GM06990 (cell line): ENCODE measurements around the gene ADGRE1.

ENCODE experiments used
- DNase-seq: peaks from one replicate; pipeline ENCODE4 v3.0.0-alpha.2; 2011; ENCODE audit not compliant: insufficient read length; ENCODE audit errors: extremely low read depth
- H3K27me3 ChIP-seq: replicated peaks from 2 replicates; pipeline ENCODE4 v1.6.0; 2011; ENCODE audit warnings: low read length; ENCODE audit not compliant: control insufficient read depth, insufficient read depth
- H3K36me3 ChIP-seq: 2 replicates; pipeline ENCODE4 v1.5.1; 2011; ENCODE audit warnings: low read length; ENCODE audit not compliant: control insufficient read depth, insufficient read depth
- H3K4me3 ChIP-seq: replicated peaks from 2 replicates; pipeline ENCODE4 v1.5.1; 2011; ENCODE audit warnings: low read depth, mild to moderate bottlenecking, control low read depth, low read length
- CTCF ChIP-seq: IDR thresholded peaks from 2 replicates; pipeline ENCODE4 v1.5.1; 2011; ENCODE audit warnings: low read length, control low read depth, mild to moderate bottlenecking, inconsistent platforms; ENCODE audit not compliant: insufficient read depth, poor library complexity, severe bottlenecking

ADGRE1 gene

GRCh38 chr19:6971366-6971765, 84.0 kb downstream of the ADGRE1 start:
- DNase-seq: no peak
- H3K27me3 ChIP-seq: no peaks in the 10 kb centered on the region
- H3K36me3 ChIP-seq: no peaks in the 10 kb centered on the region
- no peak overlapping the region for H3K4me3 ChIP-seq
- no peak for TF ChIP-seq CTCF

- TF ChIP-seq CTCF: no peak
- Histone ChIP-seq H3K27me3 (no peaks in the 10 kb centered on the region), H3K36me3 (no peaks in the 10 kb centered on the region), H3K4me3 (no peak overlapping the region)
- DNase-seq: no peak
Observed at GRCh38 chr19:6976197-6976596, 88.8 kb downstream of the ADGRE1 start.

- H3K36me3 ChIP-seq: no peaks in the 10 kb centered on the region
- H3K27me3 ChIP-seq: no peaks in the 10 kb centered on the region
- no peak for TF ChIP-seq CTCF
- DNase-seq: no peak
- H3K4me3 ChIP-seq: no peak overlapping the region
Observed at GRCh38 chr19:6979399-6979798, 92.0 kb downstream of the ADGRE1 start.

GRCh38 chr19:6983448-6983847, 96.1 kb downstream of the ADGRE1 start:
- TF ChIP-seq CTCF: no peak
- no peak for DNase-seq
- Histone ChIP-seq H3K4me3 (no peak overlapping the region), H3K27me3 (no peaks in the 10 kb centered on the region), H3K36me3 (no peaks in the 10 kb centered on the region)

GRCh38 chr19:6987850-6988249, 100.5 kb downstream of the ADGRE1 start:
- TF ChIP-seq CTCF: no peak
- H3K27me3 ChIP-seq: no peaks in the 10 kb centered on the region
- H3K4me3 ChIP-seq: no peak overlapping the region

GRCh38 chr19:6988257-6988656, 100.9 kb downstream of the ADGRE1 start:
- Histone ChIP-seq H3K4me3 (no peak overlapping the region), H3K36me3 (no peaks in the 10 kb centered on the region), H3K27me3 (no peaks in the 10 kb centered on the region)
- no peak for DNase-seq
- no peak for TF ChIP-seq CTCF

More at GRCh38 chr19:6987850-6988249, 100.5 kb downstream of the ADGRE1 start:
- DNase-seq: no peak
- H3K36me3 ChIP-seq: no peaks in the 10 kb centered on the region
